ENCODE results near the gene KLK10.

The KLK10 gene

DNA sequence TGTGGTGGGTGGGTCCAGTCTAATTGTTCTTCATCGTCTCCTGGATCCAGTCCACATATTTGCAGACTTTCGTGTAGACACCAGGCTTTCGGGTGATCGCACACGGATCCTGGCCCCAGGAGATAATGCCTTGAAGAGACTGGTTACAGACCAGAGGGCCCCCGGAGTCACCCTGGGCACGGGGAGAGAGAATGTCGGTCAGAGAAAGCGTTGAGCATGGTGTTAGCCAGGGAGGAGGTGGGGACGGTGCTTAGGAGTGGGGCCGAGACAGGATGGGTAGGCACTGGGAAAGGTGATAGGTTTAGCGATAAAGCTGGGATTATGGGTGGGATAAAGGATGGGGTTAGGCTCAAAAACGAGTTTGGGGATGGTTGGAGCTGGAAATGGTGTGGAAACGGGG is 3.0 kb upstream of the KLK10 start:
- TF ChIP-seq, protein P1, sequence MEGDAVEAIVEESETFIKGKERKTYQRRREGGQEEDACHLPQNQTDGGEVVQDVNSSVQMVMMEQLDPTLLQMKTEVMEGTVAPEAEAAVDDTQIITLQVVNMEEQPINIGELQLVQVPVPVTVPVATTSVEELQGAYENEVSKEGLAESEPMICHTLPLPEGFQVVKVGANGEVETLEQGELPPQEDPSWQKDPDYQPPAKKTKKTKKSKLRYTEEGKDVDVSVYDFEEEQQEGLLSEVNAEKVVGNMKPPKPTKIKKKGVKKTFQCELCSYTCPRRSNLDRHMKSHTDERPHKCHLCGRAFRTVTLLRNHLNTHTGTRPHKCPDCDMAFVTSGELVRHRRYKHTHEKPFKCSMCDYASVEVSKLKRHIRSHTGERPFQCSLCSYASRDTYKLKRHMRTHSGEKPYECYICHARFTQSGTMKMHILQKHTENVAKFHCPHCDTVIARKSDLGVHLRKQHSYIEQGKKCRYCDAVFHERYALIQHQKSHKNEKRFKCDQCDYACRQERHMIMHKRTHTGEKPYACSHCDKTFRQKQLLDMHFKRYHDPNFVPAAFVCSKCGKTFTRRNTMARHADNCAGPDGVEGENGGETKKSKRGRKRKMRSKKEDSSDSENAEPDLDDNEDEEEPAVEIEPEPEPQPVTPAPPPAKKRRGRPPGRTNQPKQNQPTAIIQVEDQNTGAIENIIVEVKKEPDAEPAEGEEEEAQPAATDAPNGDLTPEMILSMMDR (IDR thresholded peaks at IDR 0.05), result no peak
- peaks cover 0 to 10% of the 10 kb centered on the region in 2 experiments for H3K4me1 ChIP-seq (ENCODE audit: control insufficient read depth in 1 of 2, insufficient read depth in 1 of 2, low read depth in 1 of 2, low read length in 1 of 2)
- H3K36me3 ChIP-seq, result no peaks in the 10 kb centered on the region
- H3K4me3 ChIP-seq (ENCODE audit: low read depth in 1 of 2, low read length in 1 of 2), result no peak overlapping the region
- peaks cover 100% of the 10 kb centered on the region for H3K27me3 ChIP-seq
- H3K9me3 ChIP-seq, result no peaks in the 10 kb centered on the region
- H3K27ac ChIP-seq, result no peak overlapping the region

DNA sequence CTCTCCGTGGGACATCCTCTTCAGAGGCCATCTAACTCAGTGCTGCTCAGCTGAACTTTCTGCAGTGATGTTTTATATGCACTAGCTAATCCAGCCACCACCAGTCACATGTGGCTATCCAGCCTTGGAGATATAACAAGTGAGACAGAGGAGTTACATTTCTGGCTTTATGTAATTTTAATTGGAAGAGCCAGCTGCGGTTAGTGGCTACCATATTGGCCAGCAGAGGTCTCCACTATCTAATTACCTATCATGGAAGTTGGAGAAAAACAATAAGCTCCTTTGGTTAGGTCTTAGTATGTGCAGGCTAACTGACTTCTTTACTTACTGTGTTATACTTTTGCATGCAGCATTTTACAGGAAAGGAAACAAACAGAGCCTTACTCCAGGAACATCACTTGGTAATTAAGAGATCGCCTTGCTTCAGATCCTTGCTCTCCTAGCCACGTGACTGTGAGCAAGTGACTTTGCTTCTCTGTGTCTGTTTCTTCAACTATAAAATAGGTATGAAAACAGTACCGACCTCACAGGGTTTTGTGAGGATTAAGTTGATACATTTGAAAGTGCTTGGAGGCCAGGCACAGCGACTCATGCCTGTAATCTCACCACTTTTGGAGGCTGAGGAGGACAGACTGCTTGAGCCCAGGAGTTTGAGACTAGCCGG is 1.6 kb upstream of the KLK10 start:
- TF ChIP-seq, protein P1 (IDR thresholded peaks at IDR 0.05), result no peak
- Histone ChIP-seq H3K36me3 (no peaks in the 10 kb centered on the region), H3K4me1 (ENCODE audit: control insufficient read depth in 1 of 2, insufficient read depth in 1 of 2, low read depth in 1 of 2, low read length in 1 of 2) (peaks cover 0 to 10% of the 10 kb centered on the region in 2 experiments), H3K27me3 (peaks cover 100% of the 10 kb centered on the region), H3K4me3 (ENCODE audit: low read depth in 1 of 2, low read length in 1 of 2) (no peak overlapping the region), H3K9me3 (no peaks in the 10 kb centered on the region), H3K27ac (no peak overlapping the region)

DNA sequence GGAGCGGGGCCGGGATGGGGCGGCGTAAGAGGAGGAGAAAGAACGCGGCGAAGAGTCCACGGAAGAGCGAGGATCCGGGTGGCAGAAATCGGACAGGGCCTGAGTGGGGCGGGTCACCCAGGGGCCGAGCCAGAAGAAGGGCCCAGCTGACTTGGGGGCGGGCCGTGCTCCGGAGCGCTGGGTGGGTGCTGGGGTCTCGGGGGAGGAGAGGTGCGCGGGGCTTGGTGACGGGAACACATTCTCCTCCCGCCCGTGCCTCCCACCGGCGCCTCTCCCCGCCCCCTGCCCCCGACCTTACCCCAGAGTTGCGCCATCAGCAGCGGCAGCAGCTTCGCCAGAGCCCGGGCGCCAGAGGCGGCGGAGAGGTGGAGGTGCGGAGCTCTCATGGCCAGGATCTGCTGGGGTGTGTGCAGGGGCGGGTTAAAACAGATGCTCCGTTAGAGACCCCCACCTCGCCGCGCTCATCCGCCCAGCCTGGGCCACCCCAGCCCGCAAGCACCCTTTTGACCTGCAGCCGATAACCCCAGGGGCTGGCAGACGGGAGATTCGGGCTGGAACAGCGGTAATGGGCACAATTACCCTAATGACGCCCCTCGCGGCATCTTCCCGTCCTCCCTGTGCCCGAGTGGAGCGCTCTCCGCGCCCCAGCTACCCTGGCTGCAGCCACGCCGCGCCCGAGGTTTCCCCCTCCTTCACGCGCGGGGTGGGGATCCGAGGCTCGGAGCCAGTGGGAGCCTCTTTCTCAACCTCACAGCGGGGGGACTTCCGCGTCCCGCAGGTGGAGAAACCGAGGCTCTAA is 565 bp downstream of the KLK10 start:
- Histone ChIP-seq H3K27me3 (peaks cover 100% of the 10 kb centered on the region), H3K27ac (no peak overlapping the region), H3K36me3 (no peaks in the 10 kb centered on the region), H3K4me3 (ENCODE audit: low read depth in 1 of 2, low read length in 1 of 2) (peak overlapping the region in 1 of 2 experiments; percentile 53), H3K9me3 (no peaks in the 10 kb centered on the region), H3K4me1 (ENCODE audit: control insufficient read depth in 1 of 2, insufficient read depth in 1 of 2, low read depth in 1 of 2, low read length in 1 of 2) (peaks cover 0 to 10% of the 10 kb centered on the region in 2 experiments)
- TF ChIP-seq, protein P1 (IDR thresholded peaks at IDR 0.05), result no peak

DNA sequence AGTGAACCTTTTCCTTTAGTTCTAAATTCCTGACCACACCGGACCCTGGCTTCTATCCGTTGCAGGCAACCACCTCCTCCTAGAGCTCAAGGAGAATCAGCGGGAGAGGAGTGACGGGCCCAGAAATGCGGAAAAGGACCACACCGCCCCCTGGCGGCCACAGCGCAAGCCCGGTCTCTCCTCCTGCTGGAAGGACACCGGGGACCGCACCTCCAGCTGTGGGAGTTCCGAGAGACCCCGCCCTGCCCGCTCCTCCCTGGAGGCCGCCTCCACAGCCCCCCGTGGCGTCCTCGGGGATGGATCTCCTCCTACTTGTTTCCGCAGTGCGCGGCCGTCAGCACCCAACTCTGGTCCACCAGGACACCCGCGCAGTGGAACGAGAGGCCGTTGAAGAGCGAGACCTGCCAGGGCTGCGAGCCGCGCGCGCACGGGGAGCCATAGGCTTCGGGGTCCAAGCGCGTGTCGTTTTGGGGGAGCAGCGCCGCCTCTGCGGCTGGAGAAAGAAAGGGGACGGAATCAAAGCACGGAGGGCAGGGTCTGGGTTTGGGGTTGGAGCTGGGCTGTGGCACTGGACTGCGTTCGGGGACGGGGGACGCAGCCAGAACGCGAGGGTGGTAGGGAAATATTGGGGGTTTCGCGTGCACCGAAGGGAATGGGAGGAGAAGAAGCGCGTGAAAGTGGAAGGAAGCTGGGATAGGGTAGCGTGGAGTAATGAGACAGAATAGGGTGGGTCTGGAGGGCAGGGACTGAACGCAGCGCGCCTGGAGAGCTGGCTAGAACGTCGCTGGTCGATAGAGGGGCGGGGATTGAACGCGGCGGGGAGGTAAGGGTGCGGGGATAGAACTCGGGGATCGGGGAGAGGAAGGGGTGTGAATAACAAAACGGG is 2.5 kb downstream of the KLK10 start:
- H3K27ac ChIP-seq, result no peak overlapping the region
- H3K36me3 ChIP-seq, result no peaks in the 10 kb centered on the region
- no peak overlapping the region for H3K4me3 ChIP-seq (ENCODE audit: low read depth in 1 of 2, low read length in 1 of 2)
- peaks cover 83% of the 10 kb centered on the region for H3K27me3 ChIP-seq
- H3K9me3 ChIP-seq, result no peaks in the 10 kb centered on the region
- H3K4me1 ChIP-seq (ENCODE audit: control insufficient read depth in 1 of 2, insufficient read depth in 1 of 2, low read depth in 1 of 2, low read length in 1 of 2), result peaks cover 0 to 10% of the 10 kb centered on the region in 2 experiments
- TF ChIP-seq, protein P1 (IDR thresholded peaks at IDR 0.05), result peak; percentile 35

DNA sequence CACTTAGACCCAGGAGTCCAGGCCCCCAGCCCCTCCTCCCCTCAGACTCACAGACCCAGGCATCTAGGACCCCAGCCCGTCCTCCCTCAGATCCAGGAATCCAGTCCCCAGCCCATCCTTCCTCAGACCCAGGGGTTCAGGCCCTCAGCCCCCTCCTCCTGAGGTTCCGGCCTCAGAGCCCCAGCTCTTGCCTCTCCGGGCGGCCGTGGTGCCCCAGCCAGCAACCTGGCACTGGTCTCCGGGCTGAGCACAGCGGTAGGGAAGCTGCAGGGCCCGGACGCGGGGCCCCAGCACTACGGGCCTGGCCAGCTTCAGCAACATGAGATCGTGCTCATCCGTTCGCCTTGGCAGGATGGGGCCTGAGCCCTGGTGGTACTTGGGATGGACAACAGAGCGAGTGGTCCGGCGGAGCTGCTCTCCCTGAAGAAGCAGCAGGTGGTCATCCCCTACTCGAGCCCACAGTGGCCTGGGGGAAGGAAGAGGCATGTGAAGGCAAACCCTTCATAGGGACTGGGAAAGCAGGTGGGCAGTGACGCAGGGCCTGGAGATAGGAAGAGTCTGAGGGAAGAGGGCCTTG is 3.7 kb downstream of the KLK10 start:
- H3K27ac ChIP-seq, result no peak overlapping the region
- TF ChIP-seq, protein P1 (IDR thresholded peaks at IDR 0.05), result no peak
- H3K27me3 ChIP-seq, result peaks cover 72% of the 10 kb centered on the region
- no peaks in the 10 kb centered on the region for H3K9me3 ChIP-seq
- H3K36me3 ChIP-seq, result no peaks in the 10 kb centered on the region
- peaks cover 0 to 10% of the 10 kb centered on the region in 2 experiments for H3K4me1 ChIP-seq (ENCODE audit: control insufficient read depth in 1 of 2, insufficient read depth in 1 of 2, low read depth in 1 of 2, low read length in 1 of 2)
- H3K4me3 ChIP-seq (ENCODE audit: low read depth in 1 of 2, low read length in 1 of 2), result no peak overlapping the region

Data from neutrophil (primary cell).